ENCODE data around the gene ZDHHC3.

Gene ZDHHC3

GRCh38 chr3:44976002-44976815 lies at the start of gene ZDHHC3, which contains the start of gene EXOSC7:
Gene ZDHHC3 (minus strand): TSS chr3:44976174. CDS start chr3:44959436, 16,738 bp downstream.
Gene EXOSC7 (plus strand): TSS chr3:44976244. CDS start chr3:44976278, 34 bp downstream.
- peak; percentile 78 for DNase-seq (ENCODE audit: low read depth)

GRCh38 chr3:45024542-45025255 lies 48.7 kb upstream of the ZDHHC3 start:
- DNase-seq (ENCODE audit: low read depth): no peak

GRCh38 chr3:45023675-45024074 lies 47.7 kb upstream of the ZDHHC3 start:
- no peak for DNase-seq (ENCODE audit: low read depth)

- DNase-seq (ENCODE audit: low read depth): no peak
Measured at GRCh38 chr3:45021524-45022297, 45.7 kb upstream of the ZDHHC3 start.

GRCh38 chr3:45020534-45020933 lies 44.6 kb upstream of the ZDHHC3 start:
- no peak for DNase-seq (ENCODE audit: low read depth)

- no peak for DNase-seq (ENCODE audit: low read depth)
Measured at GRCh38 chr3:45017821-45018220, 41.8 kb upstream of the ZDHHC3 start.

- DNase-seq (ENCODE audit: low read depth): no peak
Measured at GRCh38 chr3:45016916-45017315, 40.9 kb upstream of the ZDHHC3 start.

GRCh38 chr3:45012577-45012976 lies 36.6 kb upstream of the ZDHHC3 start:
- DNase-seq (ENCODE audit: low read depth): no peak

GRCh38 chr3:45011756-45012508 lies 36.0 kb upstream of the ZDHHC3 start:
- DNase-seq (ENCODE audit: low read depth): no peak

- no peak for DNase-seq (ENCODE audit: low read depth)
Measured at GRCh38 chr3:45010811-45011333, 34.9 kb upstream of the ZDHHC3 start.

GRCh38 chr3:45009868-45010267 lies 33.9 kb upstream of the ZDHHC3 start:
- no peak for DNase-seq (ENCODE audit: low read depth)

GRCh38 chr3:45008117-45008516 lies 32.1 kb upstream of the ZDHHC3 start:
- no peak for DNase-seq (ENCODE audit: low read depth)

- no peak for DNase-seq (ENCODE audit: low read depth)
Measured at GRCh38 chr3:45007091-45007490, 31.1 kb upstream of the ZDHHC3 start.

- DNase-seq (ENCODE audit: low read depth): no peak
Measured at GRCh38 chr3:45003859-45004258, 27.9 kb upstream of the ZDHHC3 start.

GRCh38 chr3:45003406-45003805 lies 27.4 kb upstream of the ZDHHC3 start:
- no peak for DNase-seq (ENCODE audit: low read depth)

- no peak for DNase-seq (ENCODE audit: low read depth)
Measured at GRCh38 chr3:45002720-45003119, 26.7 kb upstream of the ZDHHC3 start.

GRCh38 chr3:45002139-45002660 lies 26.2 kb upstream of the ZDHHC3 start:
- DNase-seq (ENCODE audit: low read depth): no peak

GRCh38 chr3:45001738-45002137 lies 25.8 kb upstream of the ZDHHC3 start:
- DNase-seq (ENCODE audit: low read depth): no peak

GRCh38 chr3:45000823-45001222 lies 24.8 kb upstream of the ZDHHC3 start:
- no peak for DNase-seq (ENCODE audit: low read depth)

GRCh38 chr3:44999782-45000181 lies 23.8 kb upstream of the ZDHHC3 start:
- DNase-seq (ENCODE audit: low read depth): no peak

GRCh38 chr3:44996556-44996969 lies 20.6 kb upstream of the ZDHHC3 start:
- DNase-seq (ENCODE audit: low read depth): no peak
